HUES48 (cell line): ENCODE data around the gene SMTNL1.

ENCODE experiments used
- H3K27ac ChIP-seq: one replicate; pipeline ENCODE4 v1.7.0; 2013; ENCODE audit warnings: low read depth, low read length, inconsistent platforms
- H3K27me3 ChIP-seq: 2 replicates; pipeline ENCODE4 v1.6.1; 2013; ENCODE audit warnings: mild to moderate bottlenecking, low read length; ENCODE audit not compliant: control insufficient read depth, insufficient read depth
- H3K36me3 ChIP-seq: 2 replicates; pipeline ENCODE4 v1.6.1; 2013; ENCODE audit warnings: low read length; ENCODE audit not compliant: control insufficient read depth, insufficient read depth
- H3K4me1 ChIP-seq: 2 replicates; pipeline ENCODE4 v1.6.1; 2013; ENCODE audit warnings: mild to moderate bottlenecking, low read length; ENCODE audit not compliant: control insufficient read depth, insufficient read depth
- H3K4me3 ChIP-seq: 2 replicates; pipeline ENCODE4 v1.5.1; 2013; ENCODE audit warnings: mild to moderate bottlenecking, low read depth, low read length
- H3K9ac ChIP-seq: 2 replicates; pipeline ENCODE4 v1.6.1; 2013; ENCODE audit warnings: mild to moderate bottlenecking, low read depth, low read length, moderate library complexity
- H3K9me3 ChIP-seq: 2 replicates; pipeline ENCODE4 v1.6.1; 2013; ENCODE audit warnings: low read length; ENCODE audit not compliant: control insufficient read depth, insufficient read depth

The SMTNL1 gene

GRCh38 chr11:57566905-57567514 lies 29.6 kb downstream of the SMTNL1 start:
- Histone ChIP-seq H3K27me3 (peaks cover 3% of the 10 kb centered on the region; the same call in 1 of the 2 replicates), H3K9me3 (no peaks in the 10 kb centered on the region), H3K9ac (peak overlapping the region; percentile 46), H3K36me3 (no peaks in the 10 kb centered on the region), H3K4me1 (peaks cover 19% of the 10 kb centered on the region), H3K4me3 (peak overlapping the region; percentile 82), H3K27ac (no peak overlapping the region)

GRCh38 chr11:57567515-57568329 lies 30.3 kb downstream of the SMTNL1 start, which contains the start of gene UBE2L6:
Gene UBE2L6, minus strand, starts transcription at chr11:57567672. Its CDS starts 61 bp downstream, at chr11:57567611.
- Histone ChIP-seq H3K9me3 (no peaks in the 10 kb centered on the region), H3K27ac (peak within 1 kb of the TSS; percentile 82), H3K4me1 (peaks cover 19% of the 10 kb centered on the region), H3K27me3 (peaks cover 3% of the 10 kb centered on the region; the same call in 1 of the 2 replicates), H3K9ac (peak within 1 kb of the TSS; percentile 85), H3K36me3 (no peaks in the 10 kb centered on the region), H3K4me3 (peak within 1 kb of the TSS; percentile 82)

DNA sequence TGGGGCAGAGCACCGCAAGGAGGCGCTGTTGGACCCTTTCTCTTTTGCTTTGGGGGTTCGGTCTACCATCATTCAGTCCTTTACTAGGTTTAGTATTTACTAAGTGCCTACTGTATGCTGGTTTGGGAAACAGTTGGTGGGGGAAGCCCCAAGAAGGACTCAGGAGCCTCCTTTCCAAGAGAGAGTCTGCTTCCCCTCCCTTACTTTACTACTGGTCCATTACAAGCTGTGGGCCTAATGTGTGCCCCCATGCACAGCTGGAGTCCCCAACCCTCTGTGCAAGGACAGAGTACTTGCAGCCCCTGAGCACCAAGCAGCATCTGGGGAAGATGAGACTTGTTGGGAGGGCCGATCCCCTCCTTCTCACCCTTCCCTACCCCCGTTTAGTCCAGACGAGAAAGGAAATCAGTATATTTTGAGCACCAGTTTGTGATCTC lies 31.0 kb downstream of the SMTNL1 start:
- Histone ChIP-seq H3K36me3 (no peaks in the 10 kb centered on the region), H3K4me1 (peaks cover 19% of the 10 kb centered on the region), H3K4me3 (peak overlapping the region; percentile 82), H3K27me3 (peaks cover 3% of the 10 kb centered on the region; the same call in 1 of the 2 replicates), H3K27ac (peak overlapping the region; percentile 82), H3K9me3 (no peaks in the 10 kb centered on the region), H3K9ac (peak overlapping the region; percentile 85; the same call in 1 of the 2 replicates)

DNA sequence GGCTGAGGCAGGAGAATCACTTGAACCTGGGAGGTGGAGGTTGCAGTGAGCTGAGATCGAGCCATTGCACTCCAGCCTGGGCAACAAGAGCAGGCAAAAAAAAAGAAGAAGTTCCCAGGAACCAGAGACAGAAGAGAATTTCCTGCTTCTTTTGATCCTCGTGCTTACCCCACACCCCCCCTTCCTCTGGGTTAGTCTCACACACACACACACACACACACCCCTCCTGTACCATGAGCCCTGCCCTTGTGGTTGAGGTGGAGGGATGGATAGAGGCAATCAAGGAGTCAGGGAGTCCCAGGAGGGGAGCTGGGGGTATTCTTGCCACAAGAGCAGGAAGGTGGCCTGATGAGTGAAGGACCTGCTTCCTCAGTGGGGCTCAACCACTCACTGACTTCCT lies 34.2 kb downstream of the SMTNL1 start:
- no peak overlapping the region for H3K4me3 ChIP-seq
- no peaks in the 10 kb centered on the region for H3K9me3 ChIP-seq
- peaks cover 24% of the 10 kb centered on the region for H3K4me1 ChIP-seq
- no peak overlapping the region for H3K9ac ChIP-seq
- H3K27ac ChIP-seq: no peak overlapping the region
- peaks cover 3% of the 10 kb centered on the region; the same call in 1 of the 2 replicates for H3K27me3 ChIP-seq
- no peaks in the 10 kb centered on the region for H3K36me3 ChIP-seq

DNA sequence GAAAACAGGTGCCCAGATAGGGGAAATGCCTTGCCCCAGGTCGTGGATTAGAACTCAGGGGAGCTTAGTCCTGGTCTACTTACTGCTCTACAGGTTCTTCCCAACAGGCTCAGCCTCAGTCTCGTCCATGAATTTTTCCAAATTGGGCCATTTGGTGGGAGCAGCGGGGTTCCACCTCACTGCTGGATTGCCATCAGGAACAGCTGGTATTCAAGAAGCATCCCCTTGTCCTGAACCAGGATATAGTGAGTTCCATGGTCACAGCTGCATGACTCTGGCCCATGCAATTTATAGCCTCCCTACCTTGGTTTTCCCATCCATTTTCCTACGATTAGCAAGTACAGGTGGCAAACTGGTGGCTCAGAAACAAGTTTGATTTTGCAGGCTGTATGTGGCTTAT lies 36.7 kb downstream of the SMTNL1 start:
- Histone ChIP-seq H3K4me3 (no peak overlapping the region), H3K4me1 (peaks cover 19% of the 10 kb centered on the region), H3K27me3 (no peaks in the 10 kb centered on the region), H3K9me3 (no peaks in the 10 kb centered on the region), H3K36me3 (no peaks in the 10 kb centered on the region), H3K27ac (no peak overlapping the region), H3K9ac (no peak overlapping the region)

DNA sequence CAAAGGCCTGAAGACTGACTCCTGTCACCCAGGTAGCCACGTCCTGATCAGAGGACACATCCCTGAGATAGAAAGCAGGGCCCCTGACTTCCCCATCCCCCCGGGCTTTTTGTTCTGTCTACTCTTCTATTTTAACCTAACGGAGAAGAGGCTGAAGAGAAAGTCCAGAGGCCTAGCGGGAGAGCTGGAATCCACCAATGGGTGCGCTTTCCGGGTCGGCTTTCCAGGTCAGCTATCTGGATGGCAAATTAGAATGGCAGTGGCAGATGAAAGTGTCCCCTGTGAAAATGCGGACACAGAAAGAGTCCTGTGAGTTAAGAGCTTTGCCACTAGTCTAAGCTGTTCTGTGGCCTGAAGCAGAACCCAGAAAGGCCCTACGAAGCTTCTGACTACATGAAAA lies 46.9 kb downstream of the SMTNL1 start:
- Histone ChIP-seq H3K4me3 (no peak overlapping the region), H3K27ac (no peak overlapping the region), H3K9ac (no peak overlapping the region), H3K9me3 (no peaks in the 10 kb centered on the region), H3K36me3 (no peaks in the 10 kb centered on the region), H3K27me3 (no peaks in the 10 kb centered on the region), H3K4me1 (peaks cover 7% of the 10 kb centered on the region; the same call in 1 of the 2 replicates)

GRCh38 chr11:57585301-57585700 lies 47.9 kb downstream of the SMTNL1 start:
- Histone ChIP-seq H3K9ac (no peak overlapping the region), H3K36me3 (no peaks in the 10 kb centered on the region), H3K27me3 (no peaks in the 10 kb centered on the region), H3K4me1 (peaks cover 7% of the 10 kb centered on the region; the same call in 1 of the 2 replicates), H3K27ac (no peak overlapping the region), H3K4me3 (no peak overlapping the region), H3K9me3 (no peaks in the 10 kb centered on the region)

DNA sequence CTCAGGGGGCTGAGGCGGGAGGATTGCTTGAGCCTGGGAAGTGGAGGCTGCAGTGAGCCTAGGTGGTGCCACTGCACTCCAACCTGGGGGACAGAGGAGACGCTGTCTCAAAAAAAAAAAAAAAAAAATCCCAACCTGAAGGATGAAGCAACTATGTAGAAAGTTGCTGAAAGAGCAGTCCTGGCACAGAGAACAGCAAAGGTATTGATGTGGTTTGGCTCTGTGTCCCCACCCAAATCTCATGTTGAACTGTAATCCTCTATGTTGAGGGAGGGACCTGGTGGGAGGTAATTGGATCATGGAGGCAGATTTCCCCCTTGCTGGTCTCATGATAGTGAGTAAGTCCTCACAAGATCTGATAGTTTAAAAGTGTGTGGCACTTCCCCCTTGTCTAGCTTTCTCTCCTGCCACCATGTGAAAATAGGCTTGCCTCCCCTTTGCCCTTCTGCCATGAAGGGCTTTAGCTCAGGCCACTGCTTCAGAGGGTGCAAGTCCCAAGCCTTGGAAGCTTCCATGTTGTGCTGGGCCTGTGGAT lies 49.4 kb downstream of the SMTNL1 start:
- no peak overlapping the region for H3K27ac ChIP-seq
- H3K4me1 ChIP-seq: peaks cover 7% of the 10 kb centered on the region; the same call in 1 of the 2 replicates
- H3K9me3 ChIP-seq: no peaks in the 10 kb centered on the region
- H3K27me3 ChIP-seq: no peaks in the 10 kb centered on the region
- H3K4me3 ChIP-seq: no peak overlapping the region
- no peak overlapping the region for H3K9ac ChIP-seq
- H3K36me3 ChIP-seq: no peaks in the 10 kb centered on the region

- Histone ChIP-seq H3K9me3 (no peaks in the 10 kb centered on the region), H3K36me3 (no peaks in the 10 kb centered on the region), H3K27ac (no peak overlapping the region), H3K4me1 (peaks cover 7% of the 10 kb centered on the region; the same call in 1 of the 2 replicates), H3K9ac (no peak overlapping the region), H3K4me3 (no peak overlapping the region), H3K27me3 (no peaks in the 10 kb centered on the region)
Observed at GRCh38 chr11:57588046-57588710, 50.8 kb downstream of the SMTNL1 start.

GRCh38 chr11:57596266-57596885 lies 59.0 kb downstream of the SMTNL1 start:
- no peaks in the 10 kb centered on the region for H3K27me3 ChIP-seq
- H3K9ac ChIP-seq: no peak overlapping the region
- H3K4me3 ChIP-seq: no peak overlapping the region
- peaks cover 20% of the 10 kb centered on the region for H3K4me1 ChIP-seq
- H3K27ac ChIP-seq: no peak overlapping the region
- H3K9me3 ChIP-seq: no peaks in the 10 kb centered on the region
- H3K36me3 ChIP-seq: peaks cover 5% of the 10 kb centered on the region; the same call in 1 of the 2 replicates
